ENCODE data around the gene ATXN1. TPM values are rescaled to one million over a fixed set of nuclear protein-coding genes. Genes with fewer than 3 reads are reported as not detected.

ATXN1 gene
- total RNA-seq, 4 donors from 2014 or later: 48.7 to 166 (median 105) TPM

DNA sequence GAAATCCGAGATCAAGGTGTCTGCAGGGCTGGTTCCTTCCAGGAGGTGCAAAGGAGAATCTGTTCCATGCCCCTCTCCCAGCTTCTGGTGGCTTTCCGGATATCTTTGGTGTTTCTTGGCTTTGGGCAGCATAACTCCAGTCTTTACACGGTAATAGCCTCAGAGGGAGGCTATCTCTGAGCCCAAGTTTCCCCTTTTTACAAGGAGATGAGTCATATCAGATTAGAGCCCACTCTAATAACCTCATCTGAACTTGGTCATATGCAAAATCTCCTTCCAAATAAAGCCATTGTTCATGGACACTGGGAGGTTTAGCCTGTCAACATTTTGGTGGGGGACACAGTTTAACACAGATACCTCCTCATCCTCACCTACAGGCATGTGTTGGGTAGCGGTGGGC, 213.7 kb downstream of the ATXN1 start:
- DNase-seq: no peak
- H3K9me3 ChIP-seq: no peaks in the 10 kb centered on the region
- TF ChIP-seq EP300 (IDR thresholded peaks at IDR 0.05; ENCODE audit: low read depth) (no peak), POLR2AphosphoS5 (IDR thresholded peaks at IDR 0.05) (no peak), POLR2A (IDR thresholded peaks at IDR 0.05) (no peak)
- TF ChIP-seq, protein P1, sequence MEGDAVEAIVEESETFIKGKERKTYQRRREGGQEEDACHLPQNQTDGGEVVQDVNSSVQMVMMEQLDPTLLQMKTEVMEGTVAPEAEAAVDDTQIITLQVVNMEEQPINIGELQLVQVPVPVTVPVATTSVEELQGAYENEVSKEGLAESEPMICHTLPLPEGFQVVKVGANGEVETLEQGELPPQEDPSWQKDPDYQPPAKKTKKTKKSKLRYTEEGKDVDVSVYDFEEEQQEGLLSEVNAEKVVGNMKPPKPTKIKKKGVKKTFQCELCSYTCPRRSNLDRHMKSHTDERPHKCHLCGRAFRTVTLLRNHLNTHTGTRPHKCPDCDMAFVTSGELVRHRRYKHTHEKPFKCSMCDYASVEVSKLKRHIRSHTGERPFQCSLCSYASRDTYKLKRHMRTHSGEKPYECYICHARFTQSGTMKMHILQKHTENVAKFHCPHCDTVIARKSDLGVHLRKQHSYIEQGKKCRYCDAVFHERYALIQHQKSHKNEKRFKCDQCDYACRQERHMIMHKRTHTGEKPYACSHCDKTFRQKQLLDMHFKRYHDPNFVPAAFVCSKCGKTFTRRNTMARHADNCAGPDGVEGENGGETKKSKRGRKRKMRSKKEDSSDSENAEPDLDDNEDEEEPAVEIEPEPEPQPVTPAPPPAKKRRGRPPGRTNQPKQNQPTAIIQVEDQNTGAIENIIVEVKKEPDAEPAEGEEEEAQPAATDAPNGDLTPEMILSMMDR (IDR thresholded peaks at IDR 0.05): no peak
- in situ Hi-C loops (cut with MboI; ENCODE audit: low pct_ligation_motif_present in 1 of 4, low pct_unique_long_range_greater_than_20kb in 1 of 4, low sequenced_read_pairs in 3 of 4) (no loop called here), intact Hi-C loops (cut with DNase I; ENCODE audit: low total_unique reads) (no loop called here)
- H3K27ac ChIP-seq: no peak overlapping the region
- no peaks in the 10 kb centered on the region for H3K27me3 ChIP-seq
- H3K4me3 ChIP-seq: no peak overlapping the region
- no peaks in the 10 kb centered on the region for H3K4me1 ChIP-seq
- 83 to 100% methylated on average over 1 to 4 of the region's 4 CpGs for WGBS, 2 donors (ENCODE audit: low coverage in 1 of 2)
- H3K36me3 ChIP-seq: no peaks in the 10 kb centered on the region

DNA sequence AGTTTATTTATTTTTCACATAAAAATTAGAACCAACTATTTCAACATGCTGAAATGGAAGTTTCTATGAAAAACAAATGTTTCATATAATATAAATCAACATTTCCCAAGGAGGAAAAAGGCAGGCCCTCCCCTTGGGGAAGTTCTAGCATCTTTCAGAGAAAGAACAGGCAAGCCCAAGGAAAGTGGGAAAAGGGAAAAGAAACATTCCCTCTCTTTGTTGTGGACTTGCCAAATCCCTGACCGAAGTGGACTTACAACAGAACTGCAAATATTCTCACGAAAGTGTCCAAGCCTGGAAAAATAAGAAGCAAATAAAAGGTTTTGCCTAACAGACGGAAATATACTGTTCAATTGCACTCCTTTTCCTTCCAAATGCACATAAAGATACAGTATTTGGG, 214.4 kb downstream of the ATXN1 start:
- no peak for TF ChIP-seq EP300 (IDR thresholded peaks at IDR 0.05; ENCODE audit: low read depth)
- no peak for TF ChIP-seq POLR2A (IDR thresholded peaks at IDR 0.05)
- TF ChIP-seq, protein P1 (IDR thresholded peaks at IDR 0.05): no peak
- TF ChIP-seq POLR2AphosphoS5 (IDR thresholded peaks at IDR 0.05): no peak
- whole genome bisulfite sequencing, 2 donors (ENCODE audit: low coverage in 1 of 2): 81 to 91% methylated on average over 3 of the region's 3 CpGs
- H3K27ac ChIP-seq: no peak overlapping the region
- intact Hi-C loops (cut with DNase I; ENCODE audit: low total_unique reads) (no loop called here), in situ Hi-C loops (cut with MboI; ENCODE audit: low pct_ligation_motif_present in 1 of 4, low pct_unique_long_range_greater_than_20kb in 1 of 4, low sequenced_read_pairs in 3 of 4) (no loop called here)
- no peaks in the 10 kb centered on the region for H3K9me3 ChIP-seq
- no peaks in the 10 kb centered on the region for H3K36me3 ChIP-seq
- no peaks in the 10 kb centered on the region for H3K27me3 ChIP-seq
- H3K4me1 ChIP-seq: no peaks in the 10 kb centered on the region
- no peak for DNase-seq
- H3K4me3 ChIP-seq: no peak overlapping the region

DNA sequence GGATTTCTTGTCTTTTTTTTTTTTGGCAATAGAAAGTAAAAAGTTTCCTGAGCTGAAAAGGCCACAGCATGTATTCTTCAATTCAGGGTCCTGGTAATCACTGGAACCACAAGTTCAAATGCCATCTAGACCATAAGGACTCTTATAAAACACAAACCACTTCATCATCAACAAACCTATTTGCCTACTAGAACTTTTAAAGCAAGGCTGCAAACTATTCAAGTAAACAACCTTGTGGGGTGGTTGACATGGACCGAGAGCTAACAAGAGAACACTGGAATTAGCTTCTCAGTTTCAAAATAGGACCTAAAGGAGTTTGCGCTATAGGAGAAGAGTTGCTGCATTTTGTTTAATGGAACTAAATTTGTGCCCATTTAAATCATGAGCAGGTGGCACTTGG, 215.9 kb downstream of the ATXN1 start:
- no peaks in the 10 kb centered on the region for H3K36me3 ChIP-seq
- H3K9me3 ChIP-seq: no peaks in the 10 kb centered on the region
- H3K4me1 ChIP-seq: no peaks in the 10 kb centered on the region
- intact Hi-C loops (cut with DNase I; ENCODE audit: low total_unique reads): no loop called here
- DNase-seq: no peak
- TF ChIP-seq POLR2A (IDR thresholded peaks at IDR 0.05) (no peak), EP300 (IDR thresholded peaks at IDR 0.05; ENCODE audit: low read depth) (no peak), POLR2AphosphoS5 (IDR thresholded peaks at IDR 0.05) (no peak)
- TF ChIP-seq, protein P1 (IDR thresholded peaks at IDR 0.05): no peak
- no peak overlapping the region for H3K27ac ChIP-seq
- 91% methylated on average over 2 of the region's 2 CpGs; no CpG with 5 or more reads in 1 of the 2 donors for WGBS, 2 donors (ENCODE audit: low coverage in 1 of 2)
- in situ Hi-C loops (cut with MboI; ENCODE audit: low pct_ligation_motif_present in 1 of 4, low pct_unique_long_range_greater_than_20kb in 1 of 4, low sequenced_read_pairs in 3 of 4): no loop called here
- no peaks in the 10 kb centered on the region for H3K27me3 ChIP-seq
- H3K4me3 ChIP-seq: no peak overlapping the region

DNA sequence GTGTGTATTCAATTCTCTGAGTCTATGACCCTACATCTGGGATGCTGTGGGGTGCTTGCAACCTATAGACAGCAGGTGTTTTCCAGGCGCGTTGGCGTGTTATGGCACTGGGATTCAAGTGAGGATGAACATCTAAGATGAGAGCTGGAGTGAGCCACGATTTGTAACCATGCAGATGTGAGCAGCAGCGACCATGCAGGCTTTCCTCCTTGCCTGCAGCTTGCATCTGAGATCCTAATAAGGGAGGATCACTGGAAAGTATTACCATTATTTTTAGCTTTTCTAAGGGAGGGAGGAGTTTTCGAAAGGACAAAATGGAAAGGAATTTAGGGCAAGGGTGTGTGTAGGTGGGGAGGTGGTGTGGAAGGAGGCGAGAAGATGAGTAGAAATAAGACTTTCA, 216.7 kb downstream of the ATXN1 start:
- no peak overlapping the region for H3K4me3 ChIP-seq
- H3K4me1 ChIP-seq: no peaks in the 10 kb centered on the region
- intact Hi-C loops (cut with DNase I; ENCODE audit: low total_unique reads) (no loop called here), in situ Hi-C loops (cut with MboI; ENCODE audit: low pct_ligation_motif_present in 1 of 4, low pct_unique_long_range_greater_than_20kb in 1 of 4, low sequenced_read_pairs in 3 of 4) (no loop called here)
- H3K9me3 ChIP-seq: no peaks in the 10 kb centered on the region
- no peaks in the 10 kb centered on the region for H3K36me3 ChIP-seq
- no peaks in the 10 kb centered on the region for H3K27me3 ChIP-seq
- H3K27ac ChIP-seq: no peak overlapping the region
- no peak for DNase-seq
- TF ChIP-seq POLR2AphosphoS5 (IDR thresholded peaks at IDR 0.05): no peak
- 86 to 94% methylated on average over 5 to 7 of the region's 7 CpGs for WGBS, 2 donors (ENCODE audit: low coverage in 1 of 2)

GRCh38 chr6:16544006-16544405, 217.3 kb downstream of the ATXN1 start:
- Histone ChIP-seq H3K4me3 (no peak overlapping the region), H3K4me1 (no peaks in the 10 kb centered on the region), H3K27me3 (no peaks in the 10 kb centered on the region), H3K27ac (no peak overlapping the region), H3K36me3 (no peaks in the 10 kb centered on the region), H3K9me3 (no peaks in the 10 kb centered on the region)
- TF ChIP-seq POLR2AphosphoS5 (IDR thresholded peaks at IDR 0.05): no peak
- TF ChIP-seq, protein P1 (IDR thresholded peaks at IDR 0.05): no peak
- intact Hi-C loops (cut with DNase I; ENCODE audit: low total_unique reads): no loop called here
- DNase-seq: no peak
- in situ Hi-C loops (cut with MboI; ENCODE audit: low pct_ligation_motif_present in 1 of 4, low pct_unique_long_range_greater_than_20kb in 1 of 4, low sequenced_read_pairs in 3 of 4): no loop called here
- 86% methylated on average over 11 of the region's 11 CpGs; no CpG with 5 or more reads in 1 of the 2 donors for WGBS, 2 donors (ENCODE audit: low coverage in 1 of 2)

All from transverse colon (tissue), 4 donors.